ENCODE results near the gene SUB1.

GRCh38 chr5:32612134-32612888, 27.0 kb downstream of the SUB1 start:
- TF ChIP-seq CTCF (IDR thresholded peaks at IDR 0.05; ENCODE audit: low read length) (no peak), EZH2 (IDR thresholded peaks at IDR 0.05; ENCODE audit: borderline replicate concordance, low read length) (no peak)

Measured in OCI-LY1 (cell line).